T-cell (primary cell): ENCODE data around the gene ANKRD50. TPM values are rescaled to one million over a fixed set of nuclear protein-coding genes. Genes with fewer than 3 reads are reported as not detected.

Source experiments
- ATAC-seq, 4 experiments: fragments of 200-7000 bp in 3 of 4; fragments of 150-1000 bp in 1 of 4; cut with Tn5 transposase; replicated peaks in 1 of 4; 1 replicate in 3 of 4; 2 replicates in 1 of 4; pipeline ENCODE4 v1.10.0; 2021; ENCODE audit warnings: moderate library complexity in 3 of 4, mild to moderate bottlenecking in 2 of 4, moderate number of reproducible peaks in 1 of 4
- CTCF ChIA-PET, 2 donors: fragments of 300-600 bp; sonication (Branson Sonifier 250); formaldehyde crosslinking; loops; one replicate each; lab custom pipeline; 2022; ENCODE audit warnings: antibody characterized with exemption in 2 of 2; lab: Charles Lee
- POLR2A ChIA-PET, 2 donors: fragments of 300-600 bp; sonication (Branson Sonifier 250); formaldehyde crosslinking; loops; one replicate each; lab custom pipeline; 2022; ENCODE audit warnings: antibody characterized with exemption in 2 of 2; lab: Charles Lee
- DNase-seq, 35 experiments: peaks; one replicate each; pipeline versions ENCODE4 v3.0.0 to v3.0.0-alpha.2; 2013 to 2023
- H3K27ac ChIP-seq: one replicate; pipeline ENCODE4 v1.5.1; 2013; ENCODE audit warnings: low read length
- H3K27me3 ChIP-seq, 2 experiments: replicated peaks in 1 of 2; 1 replicate in 1 of 2; 2 replicates in 1 of 2; pipeline versions ENCODE4 v1.6.1 to v1.7.0; 2013; ENCODE audit warnings: low read length in 1 of 2, mixed read lengths in 1 of 2; ENCODE audit not compliant: control insufficient read depth in 2 of 2, insufficient read depth in 2 of 2; ENCODE audit errors: extremely low read depth in 1 of 2
- H3K36me3 ChIP-seq, 2 donors: 1 replicate in 1 of 2; 2 replicates in 1 of 2; pipeline versions ENCODE4 v1.6.1 to v1.7.0; 2013; ENCODE audit warnings: low read length in 1 of 2; ENCODE audit not compliant: control insufficient read depth in 2 of 2, insufficient read depth in 1 of 2; ENCODE audit errors: extremely low read depth in 1 of 2
- H3K4me1 ChIP-seq, 2 experiments: 1 replicate in 1 of 2; 2 replicates in 1 of 2; pipeline versions ENCODE4 v1.6.1 to v1.7.0; 2013; ENCODE audit warnings: low read length in 2 of 2, mixed read lengths in 1 of 2; ENCODE audit not compliant: insufficient read depth in 2 of 2, control insufficient read depth in 1 of 2; ENCODE audit errors: extremely low read depth in 1 of 2
- H3K4me3 ChIP-seq, 2 donors: 1 replicate in 1 of 2; 2 replicates in 1 of 2; pipeline versions ENCODE4 v1.5.1 to v1.7.0; 2013; ENCODE audit warnings: mild to moderate bottlenecking in 2 of 2, low read length in 1 of 2, moderate library complexity in 1 of 2; ENCODE audit not compliant: control insufficient read depth in 1 of 2; ENCODE audit errors: extremely low read depth in 1 of 2
- H3K9me3 ChIP-seq: 2 replicates; pipeline ENCODE4 v1.7.0; 2013
- H3K27ac Mint-ChIP-seq, 2 donors: one replicate each; pipeline ENCODE4 v1.8.0; 2020 to 2021; ENCODE audit warnings: mild to moderate bottlenecking in 2 of 2, mixed read lengths in 2 of 2
- H3K27me3 Mint-ChIP-seq, 2 donors: one replicate each; pipeline ENCODE4 v1.8.0; 2021 to 2022; ENCODE audit warnings: mixed read lengths in 2 of 2
- H3K36me3 Mint-ChIP-seq: one replicate; pipeline ENCODE4 v1.8.0; 2021; ENCODE audit warnings: mixed read lengths
- H3K4me1 Mint-ChIP-seq, 3 donors: one replicate each; pipeline ENCODE4 v1.8.0; 2020 to 2022; ENCODE audit warnings: mixed read lengths in 3 of 3, mild to moderate bottlenecking in 1 of 3
- H3K4me3 Mint-ChIP-seq, 3 donors: one replicate each; pipeline ENCODE4 v1.8.0; 2020 to 2022; ENCODE audit warnings: mild to moderate bottlenecking in 3 of 3, mixed read lengths in 3 of 3, moderate library complexity in 3 of 3
- H3K9me3 Mint-ChIP-seq, 3 donors: one replicate each; pipeline ENCODE4 v1.8.0; 2020 to 2022; ENCODE audit warnings: mixed read lengths in 3 of 3
- WGBS: methylation state at CpG from one replicate; pipeline ENCODE4 v1.1.5; 2013; ENCODE audit warnings: missing lambda C conversion rate; ENCODE audit not compliant: insufficient coverage; 5-methylcytosine and 5-hydroxymethylcytosine counted together
- total RNA-seq, 35 experiments: library from RNA in 6 of 35; stranded (reverse) in 6 of 35; fragments of 120-200 nt in 1 of 35; gene quantifications; one replicate each; pipeline versions ENCODE4 v1.2.1 to v1.2.4 and lab custom pipeline; 2013 to 2026

The ANKRD50 gene
- total RNA-seq, 5 donors from 2014 or later (not counting 1 experiment from before 2014, with no cell fraction given), result 0.23 to 0.65 (median 0.41) TPM

DNA sequence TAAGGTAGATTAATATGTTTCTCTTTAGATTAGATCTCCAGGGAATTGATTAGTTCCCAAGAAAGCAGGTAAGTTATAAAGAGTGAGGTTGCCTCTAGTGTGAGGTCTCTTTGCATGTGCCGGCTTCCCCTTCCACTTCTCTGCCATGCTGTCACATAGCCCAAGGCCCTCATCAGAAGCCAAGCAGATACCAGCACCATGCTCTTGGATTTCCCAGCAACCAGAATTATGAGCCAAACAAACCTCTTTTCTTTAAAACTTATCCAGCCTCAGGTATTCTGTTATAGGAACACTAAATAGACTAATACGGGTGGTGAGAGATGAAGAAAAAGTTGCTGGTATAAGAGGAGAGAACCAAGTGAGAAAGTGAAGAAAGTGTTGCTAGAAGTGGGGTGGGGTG, 15.1 kb downstream of the ANKRD50 start:
- no peaks in the 10 kb centered on the region for H3K9me3 ChIP-seq
- H3K4me1 ChIP-seq, result no peaks in the 10 kb centered on the region
- Mint-ChIP-seq H3K9me3 (peaks cover 0 to 7% (median 2%) of the 10 kb centered on the region in 3 donors), H3K4me1 (no peaks in the 10 kb centered on the region), H3K27ac (no peak overlapping the region), H3K36me3 (no peaks in the 10 kb centered on the region), H3K4me3 (no peak overlapping the region), H3K27me3 (peaks cover 0 to 8% of the 10 kb centered on the region in 2 donors)
- H3K27ac ChIP-seq, result no peak overlapping the region
- DNase-seq (no peak), ATAC-seq (no peak)
- POLR2A ChIA-PET, result no interaction called here
- H3K36me3 ChIP-seq, result no peaks in the 10 kb centered on the region
- 100% methylated on average over 2 of the region's 2 CpGs for WGBS
- H3K4me3 ChIP-seq, result no peak overlapping the region
- H3K27me3 ChIP-seq, result no peaks in the 10 kb centered on the region
- CTCF ChIA-PET, result no interaction called here

- Histone ChIP-seq H3K4me3 (no peak overlapping the region), H3K27me3 (no peaks in the 10 kb centered on the region), H3K36me3 (no peaks in the 10 kb centered on the region), H3K4me1 (no peaks in the 10 kb centered on the region), H3K27ac (no peak overlapping the region), H3K9me3 (no peaks in the 10 kb centered on the region)
- Mint-ChIP-seq H3K27me3 (peaks cover 0 to 8% of the 10 kb centered on the region in 2 donors), H3K27ac (no peak overlapping the region), H3K4me3 (no peak overlapping the region), H3K36me3 (no peaks in the 10 kb centered on the region), H3K9me3 (peaks cover 0 to 7% (median 2%) of the 10 kb centered on the region in 3 donors), H3K4me1 (no peaks in the 10 kb centered on the region)
- DNase-seq (no peak), ATAC-seq (no peak)
- ChIA-PET POLR2A (no interaction called here), CTCF (no interaction called here)
Observed at GRCh38 chr4:124696182-124696581, 16.4 kb downstream of the ANKRD50 start.

DNA sequence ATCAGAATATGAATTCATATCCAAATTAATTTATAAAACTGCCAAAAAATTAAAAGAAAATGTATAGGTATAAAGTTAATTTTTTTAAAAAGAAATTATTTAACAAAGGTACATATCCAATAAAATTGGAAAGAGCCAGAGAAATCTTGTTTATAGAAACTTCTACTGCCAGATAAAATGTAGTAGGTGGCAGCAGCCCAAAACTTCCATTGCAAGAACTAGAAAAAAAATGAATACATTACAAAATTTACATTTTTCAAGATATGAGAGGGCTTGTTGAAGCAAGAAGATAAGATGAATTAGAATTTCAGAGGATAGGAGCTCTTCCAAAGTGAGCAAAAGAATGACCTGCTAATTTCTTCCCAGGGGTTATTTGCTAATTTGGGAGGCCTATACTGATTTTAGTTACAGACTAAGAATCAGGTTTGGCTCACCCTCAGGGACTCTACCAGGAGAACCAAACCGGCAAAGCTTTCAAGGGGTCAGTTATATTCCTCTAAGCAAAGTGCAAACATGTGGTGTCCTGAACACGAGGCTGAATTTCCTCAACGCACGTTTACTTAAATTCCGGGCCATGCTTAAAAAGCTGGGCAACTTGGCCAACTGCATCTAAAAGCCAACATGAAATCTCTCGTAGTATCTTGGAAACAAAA, 17.5 kb downstream of the ANKRD50 start:
- Mint-ChIP-seq H3K27ac (no peak overlapping the region), H3K4me1 (no peaks in the 10 kb centered on the region), H3K4me3 (no peak overlapping the region), H3K9me3 (peaks cover 0 to 7% (median 2%) of the 10 kb centered on the region in 3 donors), H3K36me3 (no peaks in the 10 kb centered on the region), H3K27me3 (peaks cover 0 to 8% of the 10 kb centered on the region in 2 donors)
- Histone ChIP-seq H3K4me1 (no peaks in the 10 kb centered on the region), H3K27ac (no peak overlapping the region), H3K9me3 (no peaks in the 10 kb centered on the region), H3K4me3 (no peak overlapping the region), H3K36me3 (no peaks in the 10 kb centered on the region), H3K27me3 (no peaks in the 10 kb centered on the region)
- POLR2A ChIA-PET, result no interaction called here
- CTCF ChIA-PET, result interaction anchor here in 1 of 2 donors (0.6 kb wide), 1 partner anchor 42 kb away, joined by 3 read pairs; no protein-coding TSS in a partner anchor
- ATAC-seq (no peak), DNase-seq (no peak)
- WGBS, result 90% methylated on average over 4 of the region's 6 CpGs

DNA sequence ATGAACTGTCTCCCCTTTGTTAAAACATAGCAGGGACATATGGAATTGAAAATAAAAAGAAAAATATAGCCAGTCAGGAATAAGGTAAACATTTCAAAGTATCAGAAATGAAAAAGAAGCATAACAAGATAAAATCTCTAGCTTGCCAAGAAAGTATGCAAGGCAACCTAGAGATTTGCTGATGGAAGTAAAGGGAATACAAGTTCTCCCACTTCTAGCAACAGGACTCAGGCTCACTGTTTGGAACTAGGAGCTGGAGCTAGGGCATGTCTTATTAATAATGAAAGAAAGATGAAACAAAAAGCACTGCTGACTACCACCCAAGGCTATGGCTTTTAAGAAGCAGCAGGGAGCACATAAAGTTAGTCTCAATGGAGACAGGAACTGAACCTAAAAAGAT, 18.2 kb downstream of the ANKRD50 start:
- Histone ChIP-seq H3K4me1 (no peaks in the 10 kb centered on the region), H3K27me3 (no peaks in the 10 kb centered on the region), H3K4me3 (no peak overlapping the region), H3K9me3 (no peaks in the 10 kb centered on the region), H3K27ac (no peak overlapping the region), H3K36me3 (no peaks in the 10 kb centered on the region)
- POLR2A ChIA-PET, result no interaction called here
- Mint-ChIP-seq H3K36me3 (no peaks in the 10 kb centered on the region), H3K9me3 (peaks cover 0 to 7% (median 2%) of the 10 kb centered on the region in 3 donors), H3K4me3 (no peak overlapping the region), H3K4me1 (no peaks in the 10 kb centered on the region), H3K27me3 (peaks cover 0 to 8% of the 10 kb centered on the region in 2 donors), H3K27ac (no peak overlapping the region)
- DNase-seq (no peak), ATAC-seq (no peak)
- CTCF ChIA-PET, result interaction anchor here in 1 of 2 donors (0.6 kb wide), 1 partner anchor 43 kb away, joined by 3 read pairs; no protein-coding TSS in a partner anchor

- H3K4me1 ChIP-seq, result no peaks in the 10 kb centered on the region
- no peaks in the 10 kb centered on the region for H3K36me3 ChIP-seq
- Mint-ChIP-seq H3K4me1 (no peaks in the 10 kb centered on the region), H3K4me3 (no peak overlapping the region), H3K27me3 (no peaks in the 10 kb centered on the region), H3K9me3 (peaks cover 0 to 8% (median 2%) of the 10 kb centered on the region in 3 donors), H3K27ac (no peak overlapping the region), H3K36me3 (no peaks in the 10 kb centered on the region)
- POLR2A ChIA-PET, result no interaction called here
- no peak for ATAC-seq
- H3K4me3 ChIP-seq, result no peak overlapping the region
- no peak overlapping the region for H3K27ac ChIP-seq
- CTCF ChIA-PET, result no interaction called here
- H3K27me3 ChIP-seq, result no peaks in the 10 kb centered on the region
- WGBS, result no CpG with 5 or more reads among the region's 2 CpGs
- no peak for DNase-seq
- no peaks in the 10 kb centered on the region for H3K9me3 ChIP-seq
Observed at GRCh38 chr4:124691801-124692200, 20.7 kb downstream of the ANKRD50 start.

DNA sequence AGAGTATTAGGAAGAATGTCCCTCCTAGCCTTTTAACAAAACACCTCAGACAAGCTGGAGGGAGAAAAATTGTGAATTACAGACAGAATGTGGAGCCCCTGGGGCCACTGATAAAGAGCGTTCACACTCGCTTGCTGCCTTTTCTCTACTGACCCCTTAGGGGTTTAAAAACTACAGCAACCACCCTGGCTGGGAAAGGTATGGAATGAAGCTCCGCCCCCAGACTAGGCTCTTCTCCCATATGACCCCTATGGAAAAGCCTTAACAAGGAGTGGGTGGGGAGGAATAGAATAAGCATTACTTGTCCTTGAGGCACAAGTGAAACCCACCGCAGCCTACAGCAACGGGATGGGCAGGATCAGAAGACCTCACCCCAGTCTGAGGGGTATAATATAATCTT, 26.3 kb downstream of the ANKRD50 start:
- H3K9me3 ChIP-seq, result no peaks in the 10 kb centered on the region
- DNase-seq, result no peak
- ChIA-PET POLR2A (no interaction called here), CTCF (interaction anchor here in 1 of 2 donors (0.6 kb wide), 1 partner anchor 1335 kb away, joined by 6 read pairs; no protein-coding TSS in a partner anchor)
- no peaks in the 10 kb centered on the region for H3K27me3 ChIP-seq
- H3K27ac Mint-ChIP-seq, result no peak overlapping the region
- H3K4me1 ChIP-seq, result no peaks in the 10 kb centered on the region
- no peak overlapping the region for H3K4me3 Mint-ChIP-seq
- peaks cover 0 to 3% (median 1%) of the 10 kb centered on the region in 3 donors for H3K9me3 Mint-ChIP-seq
- H3K27me3 Mint-ChIP-seq, result no peaks in the 10 kb centered on the region
- H3K4me3 ChIP-seq, result no peak overlapping the region
- no peaks in the 10 kb centered on the region for H3K36me3 Mint-ChIP-seq
- no peaks in the 10 kb centered on the region for H3K4me1 Mint-ChIP-seq
- H3K27ac ChIP-seq, result no peak overlapping the region
- H3K36me3 ChIP-seq, result no peaks in the 10 kb centered on the region
- no peak for ATAC-seq
- no CpG with 5 or more reads among the region's 5 CpGs for WGBS
